Smooth muscle cell (in vitro differentiated cells): Measurements from ENCODE around the gene SCML2. TPM values are rescaled to one million over a fixed set of nuclear protein-coding genes. Genes with fewer than 3 reads are reported as not detected.

Experiments
- DNase-seq: peaks from one replicate; lab custom pipeline; 2025; ENCODE audit not compliant: unreplicated experiment; lab: John Stamatoyannopoulos, UW
- H2AFZ ChIP-seq: fragments of 200-600 bp; sonication (generic); 2 replicates; pipeline ENCODE4 v1.6.0; 2016; ENCODE audit warnings: antibody characterized with exemption, low read depth, mild to moderate bottlenecking
- H3F3A ChIP-seq: fragments of 200-600 bp; sonication (generic); 2 replicates; pipeline ENCODE4 v1.6.0; 2017; ENCODE audit warnings: antibody characterized with exemption, low read depth
- H3K27ac ChIP-seq: fragments of 200-600 bp; sonication (generic); 2 replicates; pipeline ENCODE4 v1.5.1; 2016; ENCODE audit warnings: low read depth, mild to moderate bottlenecking
- H3K27me3 ChIP-seq: fragments of 200-600 bp; sonication (generic); 2 replicates; pipeline ENCODE4 v1.6.1; 2016; ENCODE audit warnings: low read depth, mild to moderate bottlenecking
- H3K36me3 ChIP-seq: fragments of 200-600 bp; sonication (generic); 2 replicates; pipeline ENCODE4 v1.5.1; 2016; ENCODE audit warnings: low read depth
- H3K4me1 ChIP-seq: fragments of 200-600 bp; sonication (generic); 2 replicates; pipeline ENCODE4 v1.5.1; 2016; ENCODE audit warnings: low read depth
- H3K4me2 ChIP-seq: fragments of 200-600 bp; sonication (generic); 2 replicates; pipeline ENCODE4 v1.6.0; 2016; ENCODE audit warnings: mild to moderate bottlenecking
- H3K4me3 ChIP-seq: fragments of 200-600 bp; sonication (generic); 2 replicates; pipeline ENCODE4 v1.5.1; 2016; ENCODE audit warnings: mild to moderate bottlenecking
- H3K79me2 ChIP-seq: fragments of 200-600 bp; sonication (generic); 2 replicates; pipeline ENCODE4 v1.6.0; 2016; ENCODE audit warnings: low read depth, mild to moderate bottlenecking
- H3K9ac ChIP-seq: fragments of 200-600 bp; sonication (generic); 2 replicates; pipeline ENCODE4 v1.6.0; 2016; ENCODE audit warnings: low read depth
- H3K9me3 ChIP-seq: fragments of 200-600 bp; sonication (generic); replicated peaks from 2 replicates; pipeline ENCODE4 v1.5.1; 2016; ENCODE audit warnings: low read depth
- H4K20me1 ChIP-seq: fragments of 200-600 bp; sonication (generic); 2 replicates; pipeline ENCODE4 v1.6.0; 2016; ENCODE audit warnings: low read depth
- WGBS: methylation state at CpG from one replicate; pipeline ENCODE4 v1.1.7; 2016; ENCODE audit warnings: low lambda C conversion rate; 5-methylcytosine and 5-hydroxymethylcytosine counted together
- polyA plus RNA-seq: library from polyadenylated mRNA; unstranded; fragments of >200 nt; fragmentation: Nextera tagmentation; extraction: Ambion mirVana; gene quantifications from 2 replicates; pipeline ENCODE4 v1.2.1, GENCODE V29; 2016
- total RNA-seq: library from RNA; depleted of rRNA; stranded (reverse); fragments of >200 nt; gene quantifications from 2 replicates; pipeline ENCODE4 v1.2.3, GENCODE V29; 2014
- TF ChIP-seq, protein P1 (sequence below): fragments of 200-600 bp; sonication (generic); IDR thresholded peaks from 2 replicates; pipeline ENCODE4 v1.5.1; 2017; ENCODE audit warnings: borderline replicate concordance, mild to moderate bottlenecking, antibody characterized with exemption; ENCODE audit not compliant: insufficient read depth, poor library complexity, severe bottlenecking

The SCML2 gene
- total and polyA plus RNA-seq, 2 experiments from 2014 or later = 1.5 to 1.8 TPM

DNA sequence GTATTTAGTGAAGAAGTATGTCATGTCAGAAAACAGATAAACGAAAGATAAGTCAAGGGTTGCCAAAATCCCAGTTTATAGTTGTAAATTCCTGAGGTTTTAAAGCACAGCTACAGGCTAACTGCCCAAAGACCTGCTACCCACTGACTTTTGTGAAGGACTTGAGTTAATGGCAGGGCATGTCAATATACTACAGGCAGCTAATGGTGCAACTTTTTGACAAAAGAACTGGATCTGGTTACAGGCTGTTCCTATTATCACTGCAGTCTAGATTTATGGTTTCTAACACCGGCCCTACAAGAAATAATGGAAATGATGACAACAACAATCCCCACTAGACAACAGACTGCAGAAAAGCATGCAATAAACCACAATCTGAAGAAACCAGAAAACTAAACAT is 6.4 kb downstream of the SCML2 start:
- Histone ChIP-seq H4K20me1 (no peaks in the 10 kb centered on the region), H3F3A (no peaks in the 10 kb centered on the region), H3K4me1 (peaks cover 7% of the 10 kb centered on the region), H3K9me3 (no peaks in the 10 kb centered on the region), H3K4me2 (no peak overlapping the region), H3K36me3 (no peaks in the 10 kb centered on the region), H3K9ac (no peak overlapping the region), H3K79me2 (no peaks in the 10 kb centered on the region), H3K27ac (no peak overlapping the region), H3K27me3 (peaks cover 16% of the 10 kb centered on the region), H2AFZ (no peak overlapping the region), H3K4me3 (no peak overlapping the region)
- 15% methylated on average over 2 of the region's 2 CpGs for WGBS
- no peak for DNase-seq
- TF ChIP-seq, protein P1, sequence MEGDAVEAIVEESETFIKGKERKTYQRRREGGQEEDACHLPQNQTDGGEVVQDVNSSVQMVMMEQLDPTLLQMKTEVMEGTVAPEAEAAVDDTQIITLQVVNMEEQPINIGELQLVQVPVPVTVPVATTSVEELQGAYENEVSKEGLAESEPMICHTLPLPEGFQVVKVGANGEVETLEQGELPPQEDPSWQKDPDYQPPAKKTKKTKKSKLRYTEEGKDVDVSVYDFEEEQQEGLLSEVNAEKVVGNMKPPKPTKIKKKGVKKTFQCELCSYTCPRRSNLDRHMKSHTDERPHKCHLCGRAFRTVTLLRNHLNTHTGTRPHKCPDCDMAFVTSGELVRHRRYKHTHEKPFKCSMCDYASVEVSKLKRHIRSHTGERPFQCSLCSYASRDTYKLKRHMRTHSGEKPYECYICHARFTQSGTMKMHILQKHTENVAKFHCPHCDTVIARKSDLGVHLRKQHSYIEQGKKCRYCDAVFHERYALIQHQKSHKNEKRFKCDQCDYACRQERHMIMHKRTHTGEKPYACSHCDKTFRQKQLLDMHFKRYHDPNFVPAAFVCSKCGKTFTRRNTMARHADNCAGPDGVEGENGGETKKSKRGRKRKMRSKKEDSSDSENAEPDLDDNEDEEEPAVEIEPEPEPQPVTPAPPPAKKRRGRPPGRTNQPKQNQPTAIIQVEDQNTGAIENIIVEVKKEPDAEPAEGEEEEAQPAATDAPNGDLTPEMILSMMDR = no peak

DNA sequence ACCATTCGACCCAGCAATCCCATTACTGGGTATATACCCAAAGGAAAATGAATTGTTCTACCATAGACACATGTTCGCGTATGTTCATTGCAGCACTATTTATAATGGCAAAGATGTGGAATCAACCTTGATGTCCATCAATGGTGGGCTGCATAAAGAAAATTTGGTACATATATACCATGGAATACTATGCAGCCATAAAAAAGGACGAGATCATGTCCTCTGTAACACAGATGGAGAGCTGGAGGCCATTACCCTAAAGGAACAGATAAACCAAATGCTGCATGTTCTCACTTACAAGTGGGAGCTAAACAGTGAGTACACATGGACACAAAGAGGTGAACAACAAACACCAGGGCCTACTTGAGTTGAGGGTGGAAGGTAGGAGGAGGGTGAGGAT is 45.1 kb downstream of the SCML2 start:
- Histone ChIP-seq H3K79me2 (no peaks in the 10 kb centered on the region), H3K9me3 (peaks cover 3% of the 10 kb centered on the region), H3K4me1 (no peaks in the 10 kb centered on the region), H3K27ac (no peak overlapping the region), H3K9ac (no peak overlapping the region), H3F3A (no peaks in the 10 kb centered on the region), H3K4me2 (no peak overlapping the region), H2AFZ (no peak overlapping the region), H3K36me3 (no peaks in the 10 kb centered on the region), H3K27me3 (no peaks in the 10 kb centered on the region), H4K20me1 (no peaks in the 10 kb centered on the region), H3K4me3 (no peak overlapping the region)
- DNase-seq = no peak
- TF ChIP-seq, protein P1 = no peak
- 77% methylated on average over 4 of the region's 4 CpGs for WGBS

DNA sequence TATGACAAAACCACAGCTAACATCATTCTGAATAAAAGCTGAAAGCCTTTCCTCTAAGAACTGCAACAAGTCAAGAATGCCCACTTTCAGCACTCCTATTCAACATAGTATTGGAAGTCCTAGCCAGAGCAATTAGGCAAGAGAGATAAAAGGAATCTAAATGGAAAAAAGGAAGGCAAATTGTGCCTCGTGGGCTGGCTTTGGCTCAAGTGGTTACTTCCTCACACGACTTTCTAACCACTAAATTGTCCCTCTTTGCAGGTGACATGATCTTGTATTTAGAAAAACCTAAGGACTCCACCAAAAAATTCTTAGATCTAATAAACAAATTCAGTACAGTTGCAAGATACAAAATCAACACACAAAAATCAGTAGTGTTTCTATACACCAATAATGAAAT is 57.2 kb downstream of the SCML2 start:
- no peak for DNase-seq
- TF ChIP-seq, protein P1 = no peak
- Histone ChIP-seq H3K4me1 (no peaks in the 10 kb centered on the region), H3K36me3 (no peaks in the 10 kb centered on the region), H4K20me1 (no peaks in the 10 kb centered on the region), H3K9me3 (peaks cover 7% of the 10 kb centered on the region), H3F3A (no peaks in the 10 kb centered on the region), H3K4me2 (no peak overlapping the region), H3K79me2 (no peaks in the 10 kb centered on the region), H2AFZ (no peak overlapping the region), H3K4me3 (no peak overlapping the region), H3K27me3 (no peaks in the 10 kb centered on the region), H3K9ac (no peak overlapping the region), H3K27ac (no peak overlapping the region)
- whole genome bisulfite sequencing = 40% methylated on average over 2 of the region's 2 CpGs

DNA sequence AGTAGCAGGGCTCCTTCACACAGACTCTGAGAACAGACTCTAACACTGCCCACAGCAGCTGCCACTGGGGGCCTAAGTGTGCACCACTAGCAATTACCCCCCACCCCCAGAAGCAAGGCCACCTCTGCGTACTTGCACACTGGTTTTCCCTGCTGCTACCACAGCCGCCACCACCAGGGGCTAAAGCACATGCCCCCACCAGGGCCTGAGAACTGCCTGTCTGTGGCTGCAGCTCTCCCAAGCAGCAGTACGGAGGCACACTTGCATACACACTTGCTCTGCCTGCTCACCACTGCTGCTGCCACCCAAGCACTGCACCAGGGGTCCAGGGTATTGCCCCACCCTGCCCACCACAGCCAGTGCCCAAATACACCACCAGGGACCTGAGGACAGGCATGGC is 59.6 kb downstream of the SCML2 start:
- H3K9ac ChIP-seq = no peak overlapping the region
- no peak overlapping the region for H3K4me2 ChIP-seq
- peaks cover 7% of the 10 kb centered on the region for H3K9me3 ChIP-seq
- no peak for DNase-seq
- H4K20me1 ChIP-seq = no peaks in the 10 kb centered on the region
- no peak overlapping the region for H3K4me3 ChIP-seq
- TF ChIP-seq, protein P1 = no peak
- no peaks in the 10 kb centered on the region for H3K79me2 ChIP-seq
- H3F3A ChIP-seq = no peaks in the 10 kb centered on the region
- H3K36me3 ChIP-seq = no peaks in the 10 kb centered on the region
- H2AFZ ChIP-seq = no peak overlapping the region
- H3K4me1 ChIP-seq = no peaks in the 10 kb centered on the region
- 87% methylated on average over 3 of the region's 3 CpGs for WGBS
- H3K27ac ChIP-seq = no peak overlapping the region
- H3K27me3 ChIP-seq = no peaks in the 10 kb centered on the region
